ENCODE data around the gene MGRN1. TPM values are rescaled to one million over a fixed set of nuclear protein-coding genes. Genes with fewer than 3 reads are reported as not detected.
"Not testable (repeated sequence)": the region's sequence is repeated elsewhere in the genome, so short reads cannot be mapped to it uniquely, and the experiment has no call there.

Gene MGRN1
- total RNA-seq, 1 donor = 34.3 TPM

DNA sequence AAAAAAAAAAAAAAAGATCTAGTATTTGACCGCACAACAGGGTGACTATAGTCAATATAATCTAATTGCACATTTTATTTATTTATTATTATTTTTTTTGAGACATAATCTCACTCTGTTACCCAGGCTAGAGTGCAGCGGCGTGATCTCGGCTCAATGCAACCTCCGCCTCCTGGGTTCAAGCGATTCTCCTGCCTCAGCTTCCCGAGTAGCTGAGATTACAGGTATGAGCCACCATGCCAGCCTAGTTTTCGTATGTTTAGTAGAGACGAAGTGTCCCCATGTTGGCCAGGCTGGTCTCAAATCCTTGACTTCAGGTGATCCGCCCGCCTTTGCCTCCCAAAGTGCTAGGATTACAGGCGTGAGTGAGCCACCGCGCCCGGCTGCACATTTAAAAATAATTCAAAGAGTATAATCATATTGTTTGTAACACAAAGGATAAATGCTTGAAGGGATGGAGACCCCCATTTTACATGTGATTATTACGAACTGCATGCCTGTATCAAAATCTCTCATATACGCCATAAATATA, 108.7 kb downstream of the MGRN1 start:
- no peak for DNase-seq (ENCODE audit: low read depth)
- H3K4me3 ChIP-seq (ENCODE audit: low read depth, low read length) = peak overlapping the region; percentile 93
- TF ChIP-seq, protein P1, sequence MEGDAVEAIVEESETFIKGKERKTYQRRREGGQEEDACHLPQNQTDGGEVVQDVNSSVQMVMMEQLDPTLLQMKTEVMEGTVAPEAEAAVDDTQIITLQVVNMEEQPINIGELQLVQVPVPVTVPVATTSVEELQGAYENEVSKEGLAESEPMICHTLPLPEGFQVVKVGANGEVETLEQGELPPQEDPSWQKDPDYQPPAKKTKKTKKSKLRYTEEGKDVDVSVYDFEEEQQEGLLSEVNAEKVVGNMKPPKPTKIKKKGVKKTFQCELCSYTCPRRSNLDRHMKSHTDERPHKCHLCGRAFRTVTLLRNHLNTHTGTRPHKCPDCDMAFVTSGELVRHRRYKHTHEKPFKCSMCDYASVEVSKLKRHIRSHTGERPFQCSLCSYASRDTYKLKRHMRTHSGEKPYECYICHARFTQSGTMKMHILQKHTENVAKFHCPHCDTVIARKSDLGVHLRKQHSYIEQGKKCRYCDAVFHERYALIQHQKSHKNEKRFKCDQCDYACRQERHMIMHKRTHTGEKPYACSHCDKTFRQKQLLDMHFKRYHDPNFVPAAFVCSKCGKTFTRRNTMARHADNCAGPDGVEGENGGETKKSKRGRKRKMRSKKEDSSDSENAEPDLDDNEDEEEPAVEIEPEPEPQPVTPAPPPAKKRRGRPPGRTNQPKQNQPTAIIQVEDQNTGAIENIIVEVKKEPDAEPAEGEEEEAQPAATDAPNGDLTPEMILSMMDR (IDR thresholded peaks at IDR 0.05; ENCODE audit: insufficient read depth, low read length) = no peak

DNA sequence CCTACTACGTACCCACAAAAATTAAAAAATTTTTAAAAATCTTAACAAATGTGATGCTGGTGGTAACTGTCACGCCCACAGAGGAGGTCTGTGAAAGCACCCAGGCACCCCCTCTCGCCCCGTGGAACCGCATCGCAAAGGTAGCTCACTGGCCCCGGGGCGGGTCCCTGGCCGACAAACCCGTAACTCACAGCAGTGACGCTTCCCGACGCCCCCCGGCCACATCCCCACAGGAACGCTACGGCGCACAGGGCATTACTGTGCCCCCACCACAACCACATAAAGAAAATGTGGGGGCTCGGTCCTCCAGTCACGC, 109.1 kb downstream of the MGRN1 start:
- TF ChIP-seq, protein P1 (IDR thresholded peaks at IDR 0.05; ENCODE audit: insufficient read depth, low read length) = no peak
- no peak for DNase-seq (ENCODE audit: low read depth)
- peak overlapping the region; percentile 93 for H3K4me3 ChIP-seq (ENCODE audit: low read depth, low read length)

DNA sequence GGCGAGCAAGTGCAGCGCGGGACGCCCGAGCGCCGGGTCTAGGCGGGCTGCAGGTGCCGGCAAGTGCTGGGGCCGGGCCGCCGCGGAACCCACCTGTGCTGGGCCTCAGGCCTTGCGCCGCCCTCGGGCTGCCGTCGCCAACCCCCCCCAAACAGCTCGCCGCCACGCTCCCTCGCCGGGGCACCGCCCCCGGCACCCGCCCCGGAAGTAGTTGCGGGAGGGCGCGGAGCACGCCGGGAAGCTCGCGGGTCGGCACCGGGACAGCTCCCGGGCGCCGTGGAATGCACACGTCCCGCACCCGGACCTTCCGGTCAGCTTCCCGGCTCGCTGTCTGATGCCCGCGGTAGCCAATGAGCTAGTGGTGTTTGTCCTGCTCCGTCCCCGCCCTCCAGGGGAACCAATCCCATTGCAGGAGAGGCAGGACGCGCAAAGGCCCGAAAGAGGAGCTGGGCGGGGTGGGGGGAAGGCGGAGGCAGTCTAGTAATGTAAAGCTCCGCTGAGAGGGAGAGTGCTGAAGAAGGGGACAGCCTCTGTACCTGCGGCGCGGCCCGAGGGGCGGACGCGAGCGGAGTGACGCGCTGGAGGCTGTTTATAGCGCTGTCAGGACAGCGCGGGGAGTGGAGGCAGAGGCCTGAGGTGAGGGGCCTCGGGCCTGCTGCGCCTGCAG, 109.6 kb downstream of the MGRN1 start, which contains the start of the genes ANKS3 and DNAAF8:
ANKS3 (minus strand) TSS at position 209 of the 667 bp plus-strand sequence. CDS start 4,122 bp downstream, outside the sequence.
DNAAF8 (plus strand) TSS at position 475 of the 667 bp plus-strand sequence. CDS start 1,978 bp downstream, outside the sequence.
- TF ChIP-seq, protein P1 (IDR thresholded peaks at IDR 0.05; ENCODE audit: insufficient read depth, low read length) = no peak

DNA sequence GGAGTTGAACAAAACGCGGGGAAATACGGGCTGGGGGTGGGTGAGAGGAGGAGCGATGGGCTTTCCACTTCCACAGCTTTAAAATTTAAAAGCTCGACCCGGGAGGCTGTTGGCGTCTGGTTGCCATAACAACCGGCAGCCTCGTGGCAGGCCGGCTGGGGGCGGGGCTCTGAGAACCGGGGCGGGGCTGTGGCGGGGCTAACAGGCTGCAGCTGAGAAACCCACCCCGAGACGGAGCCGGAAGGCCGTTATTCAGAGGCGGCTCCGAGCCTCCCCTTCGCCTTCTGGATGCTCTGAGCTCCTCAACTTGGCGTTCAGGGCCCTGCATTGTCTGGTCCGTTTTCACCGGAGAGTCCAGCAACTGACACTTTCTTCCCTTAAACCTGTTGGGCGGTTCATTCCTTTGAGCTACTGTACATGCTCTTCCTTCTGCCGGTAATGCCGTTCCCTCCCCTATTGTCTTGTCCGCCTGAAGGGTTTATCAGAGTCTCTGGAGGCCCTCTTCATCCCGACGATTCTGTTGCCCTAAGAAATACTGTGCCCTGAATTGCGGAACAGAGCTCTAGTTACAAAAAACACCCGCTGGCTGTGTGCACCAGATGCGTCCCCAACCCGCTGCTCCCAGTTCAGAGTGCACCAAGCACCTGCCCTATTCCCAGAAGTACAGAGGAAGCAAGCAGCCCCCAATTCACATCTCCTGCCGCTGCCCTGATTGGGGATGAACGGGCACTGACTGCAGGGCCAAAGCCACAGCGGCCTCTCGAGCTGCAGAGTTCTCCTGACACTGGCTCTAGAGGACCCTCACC, 110.3 kb downstream of the MGRN1 start:
- TF ChIP-seq, protein P1 (IDR thresholded peaks at IDR 0.05; ENCODE audit: insufficient read depth, low read length) = no peak
- peak; percentile 75 for DNase-seq (ENCODE audit: low read depth)
- H3K4me3 ChIP-seq (ENCODE audit: low read depth, low read length) = peak overlapping the region; percentile 93

More for the DNA sequence above, 109.6 kb downstream of the MGRN1 start, which contains the start of the genes ANKS3 and DNAAF8:
- peak; percentile 96 for DNase-seq (ENCODE audit: low read depth)
- peak within 1 kb of the TSS; percentile 93 for H3K4me3 ChIP-seq (ENCODE audit: low read depth, low read length)

DNA sequence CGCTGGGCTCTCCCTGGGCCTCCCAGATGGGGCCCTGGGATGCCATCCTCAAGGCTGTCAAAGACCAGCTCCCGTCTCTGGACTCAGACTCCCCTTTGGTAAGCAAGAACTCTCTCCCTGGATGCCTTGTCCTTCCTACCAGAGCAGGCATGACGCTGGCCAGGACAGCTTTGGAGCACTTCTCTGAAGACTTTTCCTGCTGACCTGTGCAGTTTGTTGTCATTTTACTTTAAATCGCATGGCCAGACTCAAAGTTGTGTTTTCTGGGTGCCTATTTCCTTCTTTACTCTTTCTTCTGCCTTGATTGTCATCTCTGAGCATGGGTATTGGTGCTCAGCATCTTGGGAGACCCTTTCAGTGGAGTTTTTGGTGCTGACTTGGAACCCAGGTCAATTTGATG, 111.9 kb downstream of the MGRN1 start:
- TF ChIP-seq, protein P1 (IDR thresholded peaks at IDR 0.05; ENCODE audit: insufficient read depth, low read length) = no peak
- no peak for DNase-seq (ENCODE audit: low read depth)
- H3K4me3 ChIP-seq (ENCODE audit: low read depth, low read length) = no peak overlapping the region

DNA sequence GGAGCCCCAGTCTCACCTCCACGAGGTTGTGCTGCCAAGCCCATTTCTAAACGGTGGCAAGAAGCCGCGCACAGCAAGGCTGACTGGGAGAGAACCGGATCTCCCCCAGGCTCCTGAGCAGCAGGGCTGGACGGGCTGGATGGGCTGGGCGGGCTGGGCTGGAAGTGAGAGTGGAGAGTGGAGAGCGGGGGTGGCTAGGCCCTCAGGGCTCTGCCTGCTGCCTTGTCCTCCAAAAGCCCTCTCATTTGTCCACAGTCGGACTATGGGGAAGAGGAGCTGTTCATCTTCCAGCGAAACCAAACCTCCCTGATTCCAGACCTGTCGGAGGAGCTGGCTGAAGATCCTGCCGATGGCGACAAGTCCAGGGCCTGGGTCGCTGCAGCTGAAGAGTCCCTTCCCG, 112.9 kb downstream of the MGRN1 start:
- TF ChIP-seq, protein P1 (IDR thresholded peaks at IDR 0.05; ENCODE audit: insufficient read depth, low read length) = no peak
- H3K4me3 ChIP-seq (ENCODE audit: low read depth, low read length) = no peak overlapping the region

DNA sequence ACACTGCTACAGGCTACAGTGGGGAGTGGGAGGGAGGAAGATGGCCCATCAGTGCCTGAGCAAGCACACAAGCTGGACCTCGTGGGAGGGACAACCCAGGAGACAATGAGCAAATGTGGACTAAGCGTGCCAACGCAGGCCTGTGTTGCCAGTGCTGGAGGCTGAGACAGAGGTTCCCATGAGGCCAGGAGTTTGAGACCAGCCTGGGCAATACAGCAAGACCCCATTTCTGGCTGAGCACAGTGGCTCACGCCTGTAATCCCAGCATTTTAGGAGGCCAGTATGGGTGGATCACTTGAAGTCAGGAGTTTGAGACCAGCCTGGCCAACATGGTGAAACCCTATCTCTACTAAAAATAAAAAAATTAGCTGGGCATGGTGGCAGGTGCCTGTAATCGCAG, 113.7 kb downstream of the MGRN1 start:
- not testable (repeated sequence) for H3K4me3 ChIP-seq (ENCODE audit: low read depth, low read length); DNase-seq (ENCODE audit: low read depth)

More for the DNA sequence above, 112.9 kb downstream of the MGRN1 start:
- DNase-seq (ENCODE audit: low read depth) = no peak

All from fibroblast of the aortic adventitia (primary cell).